HG03469 (cell line): Measurements from ENCODE around the gene CHN2.

Experiments
- ATAC-seq: cut with Tn5 transposase; IDR thresholded peaks from one replicate; pipeline ENCODE4 v1.9.1; 2021; ENCODE audit warnings: mild to moderate bottlenecking, moderate library complexity, moderate number of reproducible peaks; ENCODE audit not compliant: unreplicated experiment

CHN2 gene

DNA sequence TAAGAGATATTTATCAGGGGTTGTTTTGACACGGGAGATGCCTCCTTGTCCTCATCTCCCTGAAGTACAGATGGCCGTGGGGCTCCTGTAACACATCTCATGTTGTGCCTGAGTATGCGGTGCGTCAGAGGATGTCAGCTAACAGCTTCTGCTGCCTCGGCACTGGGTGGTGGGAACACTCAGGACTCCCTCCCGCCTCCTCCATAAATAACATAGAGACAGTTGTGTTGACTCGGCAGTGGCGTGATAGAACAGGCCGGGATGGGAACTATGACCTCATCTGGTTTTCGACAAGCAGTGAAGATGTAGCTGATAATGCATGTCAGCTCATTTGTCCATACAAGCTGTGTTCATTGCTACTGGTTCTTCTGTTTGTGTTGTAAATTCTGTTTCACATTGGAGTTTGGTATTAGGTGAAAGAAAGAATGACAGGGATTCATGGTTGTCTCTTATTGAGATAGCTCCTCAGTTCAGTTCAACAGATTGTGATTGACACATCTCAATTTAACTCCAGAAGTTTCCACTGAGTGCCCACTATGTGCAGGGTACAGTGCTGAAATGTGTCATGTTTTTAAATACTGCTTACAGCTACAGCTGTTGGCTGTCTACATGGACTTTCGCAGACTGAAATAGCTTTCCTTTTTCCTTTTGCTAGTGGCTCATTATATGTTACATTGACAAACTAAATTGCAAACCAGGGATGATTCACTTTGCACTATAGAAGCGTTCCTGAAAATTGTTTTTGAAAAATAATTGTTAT, 87.4 kb downstream of the CHN2 start:
- no peak for ATAC-seq

DNA sequence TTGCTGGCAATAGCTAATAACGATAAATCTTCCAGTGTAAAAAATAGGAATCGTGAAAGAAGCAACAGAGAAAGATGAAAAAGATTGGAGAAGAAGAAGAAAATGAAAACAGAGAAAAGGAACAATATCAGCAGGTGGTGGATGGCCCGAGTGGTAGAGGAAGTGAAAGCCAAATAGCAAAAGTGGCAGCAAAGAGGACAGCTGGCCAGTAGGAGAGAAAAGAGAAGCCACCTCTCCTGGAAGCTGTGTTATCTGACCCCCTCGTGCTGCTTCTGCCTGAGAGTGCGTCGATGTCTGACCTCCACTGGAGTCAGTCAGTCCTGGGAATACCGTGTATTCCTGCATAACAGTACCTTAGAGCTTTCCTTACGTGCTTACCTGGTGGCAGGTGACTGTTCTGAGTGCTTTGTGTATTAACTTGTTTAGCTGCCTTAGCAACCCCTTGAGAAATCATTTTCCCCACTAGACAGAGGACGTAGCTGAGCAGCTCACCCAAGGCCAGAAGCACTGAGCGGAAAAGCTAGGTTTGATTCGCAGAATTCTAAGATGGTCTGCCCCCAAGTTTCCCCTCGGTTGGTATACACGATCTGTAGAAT, 88.3 kb downstream of the CHN2 start:
- ATAC-seq = no peak

DNA sequence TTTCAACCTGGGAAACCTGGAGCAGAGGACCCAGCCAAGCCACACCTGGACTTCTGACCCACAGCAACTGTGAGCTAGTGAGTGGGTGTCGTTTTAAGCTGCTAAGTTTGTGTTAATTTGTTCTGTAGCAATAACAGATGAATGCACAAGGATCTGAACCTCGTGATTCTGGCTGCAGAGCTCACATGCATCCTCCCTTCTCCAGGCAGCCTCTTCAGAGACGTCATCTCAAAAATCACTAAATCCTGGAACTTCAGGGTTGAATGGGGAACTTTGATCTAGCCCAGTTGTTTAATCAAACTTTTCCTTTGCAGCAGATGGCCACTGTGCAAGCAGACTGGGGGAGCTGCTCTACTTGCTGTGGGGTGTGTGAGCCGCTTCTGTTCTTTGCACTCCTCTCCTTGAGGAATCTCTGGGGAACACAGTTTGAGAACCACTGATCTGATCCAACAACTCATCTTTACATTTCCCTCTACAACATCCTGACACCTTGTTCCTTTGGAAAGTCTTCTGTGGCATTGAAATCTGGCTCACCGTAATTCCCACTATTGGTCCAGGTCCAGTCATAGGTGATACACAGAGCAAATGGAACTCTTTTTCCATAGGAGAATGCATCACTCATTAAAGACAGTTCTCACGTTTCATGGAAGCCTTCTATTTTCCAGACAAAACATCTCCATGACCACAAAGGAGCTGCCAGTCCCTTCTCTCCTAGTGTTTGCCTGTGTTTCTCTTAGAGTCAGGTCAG, 90.3 kb downstream of the CHN2 start:
- no peak for ATAC-seq

DNA sequence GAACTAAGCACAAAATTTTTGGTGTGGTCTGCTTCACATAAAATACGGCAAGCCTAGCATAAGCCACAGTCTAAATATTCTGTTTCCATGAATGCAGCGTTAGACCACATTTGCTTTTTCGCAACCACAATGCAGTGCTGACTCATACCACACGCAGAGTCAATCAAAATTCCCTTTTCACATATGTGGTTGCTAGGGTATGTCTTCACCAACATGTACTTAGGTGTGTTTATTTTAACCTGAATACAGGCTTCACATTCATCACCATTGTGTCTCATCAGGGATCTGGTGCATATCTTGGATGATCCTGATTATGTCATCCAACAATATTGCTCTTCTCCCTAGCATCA, 90.8 kb downstream of the CHN2 start:
- ATAC-seq = peak; percentile 56

DNA sequence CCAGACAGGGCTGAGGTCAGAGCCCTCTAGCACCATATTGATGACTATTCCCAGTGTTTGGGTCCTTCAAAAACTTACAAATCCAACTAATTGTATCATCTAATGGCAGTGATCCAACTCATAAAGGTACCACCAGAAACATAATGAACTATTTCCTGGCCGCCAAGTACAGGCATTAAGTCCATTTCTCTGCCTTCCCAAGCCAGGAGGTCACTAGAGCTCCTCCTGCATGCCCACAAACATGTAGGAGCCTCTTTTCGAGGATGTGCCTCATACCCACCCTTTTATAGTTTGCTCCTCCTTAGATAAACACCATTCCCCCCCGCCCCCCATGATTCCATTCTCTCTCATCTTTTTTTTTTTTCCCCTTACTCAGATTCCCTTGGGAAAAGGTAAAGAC, 91.3 kb downstream of the CHN2 start:
- no peak for ATAC-seq

DNA sequence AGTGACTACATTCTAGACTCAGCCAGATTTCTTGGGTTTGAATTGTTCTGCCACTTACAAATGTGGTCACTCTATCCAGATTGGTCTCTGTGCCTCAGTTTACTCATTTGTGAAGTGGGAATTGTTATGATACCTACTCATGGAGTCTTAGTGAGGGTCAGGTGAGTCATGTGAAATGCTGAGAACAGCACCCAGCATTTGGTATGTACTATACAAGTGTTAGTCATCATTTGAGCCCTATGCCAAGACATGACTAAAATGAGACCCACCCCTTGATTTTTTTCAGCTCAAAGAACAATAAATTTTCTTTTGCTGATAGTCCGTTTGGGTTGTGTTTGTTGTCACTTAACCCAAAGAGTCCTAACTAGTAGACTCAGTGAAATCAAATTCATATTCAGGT, 92.8 kb downstream of the CHN2 start:
- no peak for ATAC-seq

DNA sequence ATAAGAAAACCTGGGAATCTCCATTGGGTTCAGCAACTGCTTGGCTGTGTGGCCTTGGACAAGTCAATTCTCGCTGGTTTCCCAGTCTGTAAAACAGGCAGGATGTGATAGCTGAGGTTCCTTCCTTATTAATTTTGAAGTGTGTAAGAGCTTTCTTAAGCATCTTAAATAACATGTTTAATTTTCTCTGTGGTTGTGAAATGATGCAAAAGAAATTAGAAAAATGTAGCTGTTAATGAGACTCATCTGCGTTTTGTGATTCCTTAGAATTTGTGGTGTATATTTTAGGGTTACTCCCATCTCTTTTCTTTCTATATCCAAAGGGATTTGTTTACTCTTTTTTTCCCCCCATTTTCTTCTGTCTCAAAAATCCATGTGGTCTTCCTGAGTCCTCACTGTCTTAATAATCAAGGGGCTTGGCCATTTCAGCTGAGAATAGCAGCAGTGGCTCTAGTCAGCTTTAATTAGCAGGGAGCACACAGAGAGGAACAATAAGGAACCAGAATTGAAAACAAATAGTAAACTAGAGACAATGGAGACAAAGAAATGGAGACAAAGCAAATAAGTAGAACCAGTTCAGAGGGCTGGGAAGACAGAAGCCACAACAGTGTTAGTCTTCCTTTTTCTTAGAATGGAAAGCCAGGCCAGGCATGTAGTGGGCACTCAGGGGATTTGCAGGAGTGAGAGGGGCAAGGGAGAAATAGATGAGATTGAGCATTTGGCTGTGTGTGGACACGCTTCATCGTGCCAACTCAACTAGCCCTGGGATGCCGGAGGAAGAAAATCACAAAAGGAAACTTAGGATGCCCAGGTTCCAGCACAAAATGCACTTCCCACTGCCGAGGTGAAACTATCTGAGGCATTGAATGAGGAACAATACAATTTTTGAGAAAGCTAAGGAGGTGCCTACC, 93.9 kb downstream of the CHN2 start:
- no peak for ATAC-seq

DNA sequence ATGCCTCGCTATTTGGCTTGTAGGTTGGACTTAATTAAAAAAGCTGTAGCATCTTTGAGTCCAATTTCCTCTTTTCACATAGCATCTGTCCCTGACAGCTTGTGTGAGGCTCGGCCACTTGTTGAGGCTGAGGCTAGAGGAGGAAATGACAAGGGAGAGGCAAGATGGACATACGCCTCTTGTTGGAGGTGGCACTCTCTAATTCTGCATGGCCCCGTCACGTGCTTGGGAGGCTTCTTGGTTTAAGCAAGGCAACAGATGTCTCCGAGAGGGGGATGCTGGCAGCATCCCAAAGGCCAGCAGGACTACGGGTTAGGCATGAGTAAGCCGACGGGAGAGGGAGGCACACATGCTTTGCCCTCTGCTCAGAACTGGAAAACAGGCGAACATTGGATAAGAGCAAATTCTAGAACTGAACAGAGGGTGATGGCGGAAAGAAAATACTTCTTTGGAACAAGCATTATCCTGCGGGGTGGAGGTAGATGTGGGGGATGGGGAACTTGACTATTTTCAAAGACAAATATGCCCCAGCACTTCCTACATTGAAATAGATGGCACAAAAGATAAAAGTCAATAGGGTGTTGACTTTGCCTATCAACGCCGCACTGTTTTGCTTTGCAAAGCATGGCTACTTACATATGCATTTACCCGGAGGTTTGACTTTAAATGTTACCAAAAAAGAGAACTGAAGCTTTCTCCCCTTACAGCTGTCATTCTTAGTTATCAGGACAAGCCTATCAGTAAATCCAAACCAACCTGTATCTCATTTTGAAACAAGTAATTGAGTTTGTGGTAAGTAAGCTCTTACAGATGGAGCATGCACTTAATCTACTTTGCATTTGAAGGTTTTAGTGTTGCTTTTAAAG, 94.8 kb downstream of the CHN2 start:
- ATAC-seq = peak; percentile 54

DNA sequence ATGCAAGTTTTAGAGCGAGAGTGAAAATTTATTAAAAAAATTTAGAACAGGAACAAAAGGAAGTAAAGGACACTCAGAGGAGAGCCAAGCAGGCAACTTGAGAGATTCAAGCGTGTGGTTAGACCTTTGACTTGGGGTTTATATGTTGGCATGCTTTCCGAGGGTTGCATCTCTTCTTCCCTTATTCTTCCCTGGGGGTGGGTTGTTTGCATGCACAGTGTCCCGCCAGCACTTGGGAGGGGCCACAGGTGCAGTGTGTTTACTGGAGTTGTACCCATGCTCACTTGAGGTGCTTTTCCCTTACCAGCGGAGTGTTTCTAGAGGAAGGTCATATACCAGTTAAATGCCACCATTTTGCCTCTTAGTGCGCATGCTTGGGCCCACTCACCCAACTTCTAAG, 96.3 kb downstream of the CHN2 start:
- no peak for ATAC-seq

DNA sequence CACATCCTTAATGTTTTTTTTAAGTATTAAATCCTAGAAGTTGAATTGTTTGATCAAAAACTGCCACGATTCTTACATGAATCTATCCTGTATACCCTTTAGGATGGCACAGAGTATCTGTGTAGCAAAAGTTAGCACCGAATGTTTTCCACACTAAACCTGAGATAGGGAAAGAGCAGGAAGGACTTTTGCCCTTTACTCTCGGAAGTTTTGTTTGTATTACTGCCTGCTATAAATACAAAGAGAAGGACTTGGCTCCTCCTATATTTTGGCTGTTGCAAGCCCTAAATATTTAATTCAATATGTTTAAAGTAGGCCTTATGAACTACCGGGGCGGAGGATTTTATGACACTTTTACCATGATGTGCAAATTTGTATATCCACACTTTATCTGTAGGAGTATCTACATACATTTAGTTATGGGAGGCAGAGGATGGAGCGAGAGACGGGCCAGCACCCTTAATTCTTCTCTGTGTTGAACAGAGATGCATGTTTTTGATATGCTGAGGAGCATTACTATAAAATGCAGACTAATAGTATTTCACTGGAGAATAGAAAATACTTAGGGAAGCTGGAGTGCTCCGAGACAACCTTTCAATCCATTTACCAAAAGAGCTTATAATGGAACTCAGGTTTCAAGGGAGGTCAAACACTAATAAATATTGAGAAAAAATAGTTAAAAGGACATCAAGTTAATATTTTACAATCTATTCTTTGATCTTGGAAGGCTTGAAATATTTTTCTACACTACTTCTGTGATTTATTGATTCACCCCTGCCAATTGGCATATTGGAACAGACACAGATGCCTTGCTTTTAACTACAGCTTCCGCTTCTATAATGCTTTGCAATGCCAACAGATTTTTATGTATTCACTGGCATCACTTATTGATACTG, 97.4 kb downstream of the CHN2 start:
- ATAC-seq = no peak

DNA sequence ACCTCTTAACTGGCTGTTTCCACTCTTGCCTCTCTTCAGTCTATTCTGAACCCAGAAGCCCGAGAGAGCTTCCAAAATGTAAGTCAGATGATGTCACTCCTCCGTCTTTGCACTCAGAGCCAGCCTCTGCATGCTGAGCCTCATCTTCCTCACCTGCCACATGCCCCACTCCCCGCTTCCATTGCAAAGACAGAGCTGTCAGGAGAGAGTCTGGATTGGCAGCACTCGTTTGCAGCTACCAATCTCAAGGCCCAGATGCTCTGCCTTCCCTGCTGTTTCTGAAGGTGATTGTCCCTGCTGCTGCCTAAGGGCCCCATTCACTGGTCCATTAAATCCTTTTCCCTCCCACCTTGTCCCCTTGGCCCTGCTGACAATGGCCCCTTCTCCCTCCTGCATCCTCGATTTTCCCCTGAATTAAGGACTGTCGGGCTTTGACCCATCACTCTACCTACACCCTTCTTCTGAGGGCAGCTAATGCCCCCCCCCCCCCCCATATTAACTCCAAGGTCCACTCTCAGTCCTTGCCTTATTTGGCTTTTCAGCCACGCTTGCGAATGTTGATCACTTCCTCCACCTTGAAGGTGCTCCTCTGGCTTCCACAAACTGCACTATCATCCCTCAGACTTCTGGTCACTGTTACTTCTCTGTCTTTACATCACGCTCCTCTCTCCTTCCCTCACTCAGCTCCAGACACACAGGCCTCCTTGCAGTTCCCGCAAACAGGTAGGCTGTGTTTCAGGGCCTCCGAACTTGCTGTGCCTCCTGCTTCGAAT, 98.5 kb downstream of the CHN2 start:
- ATAC-seq = no peak

DNA sequence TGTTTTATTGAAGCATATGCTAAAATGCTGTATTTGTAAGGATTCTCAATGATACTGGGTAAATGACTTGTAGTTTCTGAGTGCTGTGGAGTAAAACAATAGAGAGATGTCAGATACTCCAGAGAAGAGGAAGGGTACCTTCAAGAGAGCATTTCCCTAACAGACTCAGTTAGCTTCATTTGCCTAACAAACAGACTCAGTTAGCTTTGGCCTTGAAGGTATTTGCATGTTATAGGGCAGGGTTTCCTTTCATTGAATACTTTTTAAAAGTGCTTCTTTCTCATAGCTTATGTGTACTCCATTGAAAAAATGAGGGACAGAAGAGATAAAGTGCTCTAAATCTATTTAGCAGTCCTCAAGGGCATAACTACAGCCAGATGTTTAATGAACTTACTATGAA, 101.8 kb downstream of the CHN2 start:
- no peak for ATAC-seq

DNA sequence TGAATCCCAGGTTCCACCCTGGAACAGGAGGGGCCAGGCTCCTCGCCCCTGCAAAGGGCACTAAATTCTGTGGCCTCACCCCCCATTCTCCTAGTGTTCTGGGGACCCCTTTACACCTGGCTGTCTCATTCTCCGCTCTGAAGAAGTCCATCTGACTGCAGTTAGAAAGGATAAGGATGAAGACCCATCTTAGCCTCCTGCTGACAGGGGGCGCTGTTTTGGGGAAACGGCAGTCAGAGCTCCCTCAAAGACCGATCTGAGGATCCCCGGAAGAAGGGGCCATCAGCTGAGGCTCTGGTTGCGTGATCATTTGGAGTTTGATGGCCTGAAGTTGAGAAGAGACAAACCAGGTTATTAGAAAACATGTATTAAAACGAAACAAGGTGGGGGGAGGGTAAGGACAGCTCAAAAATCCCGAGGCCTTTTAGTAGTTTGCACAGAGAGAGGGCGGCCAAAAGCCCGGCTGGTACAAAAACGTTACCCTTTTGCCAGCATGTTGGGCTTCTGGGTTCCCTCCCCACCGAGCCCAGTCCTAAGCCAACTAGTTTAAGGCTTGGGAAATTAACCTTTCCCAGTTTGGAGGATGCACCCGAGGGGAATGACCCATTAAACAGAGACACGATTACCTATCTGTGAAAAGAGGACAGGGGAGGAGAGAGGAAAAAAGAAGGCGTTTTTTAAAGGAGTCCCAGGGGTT, 102.8 kb downstream of the CHN2 start:
- ATAC-seq = no peak

DNA sequence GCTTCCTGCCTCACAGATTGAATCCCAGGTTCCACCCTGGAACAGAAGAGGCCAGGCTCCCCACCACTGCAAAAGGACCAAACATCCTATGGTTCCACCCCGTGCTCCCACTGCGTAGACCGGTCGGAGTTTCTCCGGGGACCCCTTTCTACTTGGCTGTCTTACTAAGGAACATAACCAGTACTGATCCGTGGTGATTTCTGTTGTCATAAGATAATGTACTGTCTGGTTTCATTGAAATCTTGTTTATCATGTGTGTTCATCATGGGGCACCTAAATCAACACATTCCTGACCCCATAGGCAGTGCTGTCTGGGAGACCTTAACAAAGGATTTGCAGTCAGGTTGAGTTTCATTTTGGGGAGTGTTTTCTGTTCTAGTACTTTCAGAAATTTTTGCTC, 104.5 kb downstream of the CHN2 start:
- ATAC-seq = no peak

DNA sequence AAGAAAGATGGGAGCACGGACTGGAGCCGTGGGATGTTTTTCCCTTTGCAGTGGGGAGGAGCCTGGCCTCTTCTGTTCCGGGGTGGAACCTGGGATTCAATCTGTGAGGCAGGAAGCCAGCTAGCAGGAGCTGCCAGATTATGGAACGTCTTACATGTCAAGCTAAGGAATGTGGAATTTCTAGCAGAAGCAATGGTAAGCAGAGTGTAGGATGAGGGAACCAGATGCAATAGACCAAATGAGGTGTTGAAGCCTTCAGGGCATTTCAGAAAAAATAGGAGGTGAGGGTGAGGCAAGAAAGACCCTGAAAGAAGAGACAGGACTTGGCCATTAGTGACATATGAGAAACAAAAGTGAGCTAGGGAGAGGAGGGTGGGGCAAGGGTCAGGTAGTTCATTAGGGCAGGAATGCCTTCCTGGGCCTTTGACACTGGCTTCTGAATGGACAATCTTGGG, 105.5 kb downstream of the CHN2 start:
- no peak for ATAC-seq

DNA sequence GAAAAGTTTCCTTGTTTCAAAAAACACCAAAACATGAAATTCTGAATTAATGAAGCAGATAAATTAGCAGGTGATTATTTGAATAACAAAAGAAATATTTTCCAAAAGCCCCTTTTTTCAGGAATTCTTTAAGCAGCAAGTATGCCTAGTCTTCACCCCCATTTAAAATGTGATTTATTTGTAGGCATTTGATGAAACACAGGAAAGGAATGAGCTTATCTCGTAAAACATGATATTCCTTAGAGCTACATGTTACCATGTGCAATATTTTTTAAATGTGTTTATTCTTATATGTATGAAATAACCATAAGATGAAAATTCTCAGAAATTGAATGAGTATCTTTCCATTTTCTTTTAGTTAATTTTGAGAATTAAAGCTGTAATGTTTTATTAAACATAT, 106.1 kb downstream of the CHN2 start:
- ATAC-seq = no peak

DNA sequence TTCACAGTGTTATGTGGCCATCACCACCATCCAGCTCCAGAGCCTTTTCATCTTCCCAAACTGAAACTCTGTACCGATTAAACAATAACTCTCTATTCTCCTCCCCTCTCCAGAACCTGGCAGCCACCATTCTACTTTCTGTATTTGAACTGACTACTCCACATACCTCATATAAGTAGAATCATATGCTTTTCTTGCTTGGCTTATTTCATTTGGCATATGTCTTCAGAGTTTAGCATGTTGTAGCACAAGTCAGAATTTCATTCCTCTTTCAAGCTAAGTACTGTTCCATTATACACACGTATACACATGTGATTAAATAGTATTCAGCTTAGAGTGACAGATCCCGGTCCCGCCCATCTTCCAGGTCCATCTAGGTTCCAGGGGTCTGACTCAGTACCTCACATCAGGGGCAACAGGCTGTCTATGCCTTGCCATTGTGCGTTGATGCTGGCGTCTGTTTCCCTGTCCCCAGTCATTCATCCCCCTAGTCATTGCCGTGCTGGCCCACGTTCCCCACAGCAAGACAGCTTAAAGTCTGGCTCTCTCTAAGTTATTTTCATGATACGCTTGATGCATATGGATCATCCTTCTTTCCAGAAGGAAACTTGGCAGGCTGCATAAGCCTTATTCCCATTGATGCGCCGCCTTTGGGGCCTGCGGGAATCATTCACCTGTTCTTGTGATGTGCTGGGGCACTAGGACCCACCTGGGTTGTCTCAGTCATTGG, 108.3 kb downstream of the CHN2 start:
- no peak for ATAC-seq
